HepG2 (cell line): ENCODE data around the gene PCSK7. TPM values are rescaled to one million over a fixed set of nuclear protein-coding genes. Genes with fewer than 3 reads are reported as not detected.

Source experiments
- ATAC-seq: fragments of 200-7000 bp; cut with Tn5 transposase; 3 replicates; pipeline ENCODE4 v1.9.1; 2020; ENCODE audit warnings: mild to moderate bottlenecking, moderate library complexity
- BruUV-seq: library from RNA; stranded (reverse); fragments of 400-500 nt; replicated peaks from 2 replicates; lab custom pipeline; 2021; lab: Mats Ljungman, UMichigan
- CTCF ChIA-PET: fragments of 300-600 bp; formaldehyde crosslinking; extraction: SDS; loops from one replicate; lab custom pipeline; 2021; ENCODE audit warnings: low total read pairs, inconsistent platforms, low intra/inter-chr PET ratio; lab: Yijun Ruan, JAX
- POLR2A ChIA-PET: fragments of 350-600 bp; sonication (Branson Sonifier 250); formaldehyde crosslinking; loops from one replicate; lab custom pipeline; 2020; ENCODE audit warnings: antibody characterized with exemption, inconsistent platforms; lab: Yijun Ruan, JAX
- DNase-seq: peaks from one replicate; pipeline ENCODE4 v3.0.0-alpha.2; 2015; ENCODE audit warnings: low spot score
- FAIRE-seq: peaks from 3 replicates; lab custom pipeline; 2011; peaks lifted over from hg19 to GRCh38; lab: Jason Lieb, UNC
- H2AFZ ChIP-seq: one replicate; pipeline ENCODE4 v1.6.1; 2011; ENCODE audit warnings: low read length, inconsistent platforms
- H3K27ac ChIP-seq: fragments of 300-600 bp; 3 replicates; pipeline ENCODE4 v1.8.0; 2011; ENCODE audit warnings: mixed run types, mild to moderate bottlenecking, mixed read lengths, low read length, inconsistent platforms; ENCODE audit not compliant: insufficient read depth; ENCODE audit errors: extremely low read length
- H3K27me3 ChIP-seq, 2 experiments: fragments of 200-600 bp in 1 of 2; 2 replicates in 1 of 2; 3 replicates in 1 of 2; pipeline versions ENCODE4 v1.6.0 to v1.8.0; 2011; ENCODE audit warnings: low read length in 2 of 2, mild to moderate bottlenecking in 2 of 2, moderate library complexity in 2 of 2, inconsistent platforms in 1 of 2; ENCODE audit not compliant: insufficient read depth in 2 of 2, control insufficient read depth in 1 of 2
- H3K36me3 ChIP-seq, 2 experiments: fragments of 200-600 bp in 1 of 2; replicated peaks in 1 of 2; 2 replicates in 1 of 2; 3 replicates in 1 of 2; pipeline versions ENCODE4 v1.5.1 to v1.8.0; 2011; ENCODE audit warnings: low read length in 2 of 2, inconsistent platforms in 1 of 2; ENCODE audit not compliant: insufficient read depth in 2 of 2, control insufficient read depth in 1 of 2
- H3K4me1 ChIP-seq: 2 replicates; pipeline ENCODE4 v1.5.1; 2012; ENCODE audit warnings: low read length, inconsistent platforms; ENCODE audit not compliant: insufficient read depth
- H3K4me2 ChIP-seq: 2 replicates; pipeline ENCODE4 v1.6.0; 2011; ENCODE audit warnings: low read depth, low read length, inconsistent platforms
- H3K4me3 ChIP-seq, 3 experiments: fragments of 200-600 bp in 1 of 3; sonication (generic), shearing (Covaris generic) in 1 of 3; replicated peaks in 1 of 3; 2 replicates each; pipeline ENCODE4 v1.5.1; 2011 to 2016; ENCODE audit warnings: low read length in 3 of 3, inconsistent platforms in 2 of 3, low read depth in 2 of 3, mild to moderate bottlenecking in 2 of 3, control low read depth in 1 of 3, mixed read lengths in 1 of 3; ENCODE audit not compliant: insufficient read depth in 1 of 3
- H3K79me2 ChIP-seq: one replicate; pipeline ENCODE4 v1.6.1; 2011; ENCODE audit warnings: low read length, inconsistent platforms; ENCODE audit not compliant: insufficient read depth
- H3K9ac ChIP-seq: 2 replicates; pipeline ENCODE4 v1.6.0; 2011; ENCODE audit warnings: mild to moderate bottlenecking, low read depth, low read length, inconsistent platforms; ENCODE audit not compliant: insufficient read depth
- H3K9me3 ChIP-seq: 2 replicates; pipeline ENCODE4 v1.5.1; 2012; ENCODE audit warnings: mild to moderate bottlenecking, low read length
- H4K20me1 ChIP-seq: 2 replicates; pipeline ENCODE4 v1.6.0; 2011; ENCODE audit warnings: inconsistent platforms, mild to moderate bottlenecking, low read length, moderate library complexity; ENCODE audit not compliant: insufficient read depth
- CREM ChIP-seq, 2 experiments: sonication (generic) in 1 of 2; formaldehyde crosslinking in 1 of 2; IDR thresholded peaks; 2 replicates each; pipeline versions ENCODE4 v1.4.0 to v1.6.1; 2016 to 2020; ENCODE audit warnings: antibody characterized with exemption in 1 of 2, mild to moderate bottlenecking in 1 of 2, missing genetic modification reagents in 1 of 2
- ELF4 ChIP-seq: sonication (generic); formaldehyde crosslinking; IDR thresholded peaks from 2 replicates; pipeline ENCODE4 v1.5.0; 2020; ENCODE audit warnings: missing genetic modification reagents, mild to moderate bottlenecking, moderate library complexity, borderline replicate concordance
- HDAC1 ChIP-seq: sonication (generic); formaldehyde crosslinking; IDR thresholded peaks from 2 replicates; pipeline ENCODE4 v1.5.1; 2020; ENCODE audit warnings: mild to moderate bottlenecking, missing genetic modification reagents
- PBX3 ChIP-seq: sonication (generic); formaldehyde crosslinking; IDR thresholded peaks from 2 replicates; pipeline ENCODE4 v1.8.1; 2023; ENCODE audit warnings: missing genetic modification reagents, inconsistent platforms, borderline replicate concordance
- WGBS: methylation state at CpG from one replicate; pipeline ENCODE4 v1.1.6; 2017; ENCODE audit warnings: low lambda C conversion rate; 5-methylcytosine and 5-hydroxymethylcytosine counted together
- in situ Hi-C: cut with HindIII; loops from 2 replicates; pipeline ENCODE4 v1.10.0; 2017; ENCODE audit warnings: low pct_unique_long_range_greater_than_20kb; ENCODE audit not compliant: extremely low pct_ligation_motif_present
- intact Hi-C: fragments of 100-400 bp; cut with micrococcal nuclease; formaldehyde crosslinking; loops from one replicate; pipeline ENCODE4 v1.10.0; 2022; ENCODE audit not compliant: unreplicated experiment
- polyA plus RNA-seq, 8 experiments: library from polyadenylated mRNA; depleted of rRNA in 3 of 8; stranded (reverse) in 7 of 8; unstranded in 1 of 8; fragments of >200 nt; fragmentation: Illumina TruSeq in 4 of 8; extraction: Trizol in 4 of 8; gene quantifications; 2 replicates each; pipeline versions ENCODE4 v1.2.1 to v1.2.3, GENCODE V29; 2011 to 2016; ENCODE audit warnings: low read depth in 4 of 8, missing spikeins in 1 of 8, mixed read lengths in 1 of 8; ENCODE audit not compliant: insufficient read depth in 1 of 8
- total RNA-seq, 5 experiments: library from RNA; depleted of rRNA; stranded (reverse); fragments of >200 nt; fragmentation: Illumina TruSeq; extraction: Trizol; gene quantifications; 2 replicates each; pipeline ENCODE4 v1.2.3, GENCODE V29; 2016; ENCODE audit warnings: low read depth in 1 of 5
- TF ChIP-seq, protein P1 (sequence below): sonication (generic); formaldehyde crosslinking; IDR thresholded peaks from 2 replicates; pipeline ENCODE4 v1.9.0; 2022; ENCODE audit warnings: missing genetic modification reagents, mild to moderate bottlenecking, borderline replicate concordance

The PCSK7 gene
- total and polyA plus RNA-seq, 2 of the 13 experiments (the other 11 are each of a cell fraction or from before 2014, with no cell fraction given), result 13.4 to 13.8 TPM

DNA sequence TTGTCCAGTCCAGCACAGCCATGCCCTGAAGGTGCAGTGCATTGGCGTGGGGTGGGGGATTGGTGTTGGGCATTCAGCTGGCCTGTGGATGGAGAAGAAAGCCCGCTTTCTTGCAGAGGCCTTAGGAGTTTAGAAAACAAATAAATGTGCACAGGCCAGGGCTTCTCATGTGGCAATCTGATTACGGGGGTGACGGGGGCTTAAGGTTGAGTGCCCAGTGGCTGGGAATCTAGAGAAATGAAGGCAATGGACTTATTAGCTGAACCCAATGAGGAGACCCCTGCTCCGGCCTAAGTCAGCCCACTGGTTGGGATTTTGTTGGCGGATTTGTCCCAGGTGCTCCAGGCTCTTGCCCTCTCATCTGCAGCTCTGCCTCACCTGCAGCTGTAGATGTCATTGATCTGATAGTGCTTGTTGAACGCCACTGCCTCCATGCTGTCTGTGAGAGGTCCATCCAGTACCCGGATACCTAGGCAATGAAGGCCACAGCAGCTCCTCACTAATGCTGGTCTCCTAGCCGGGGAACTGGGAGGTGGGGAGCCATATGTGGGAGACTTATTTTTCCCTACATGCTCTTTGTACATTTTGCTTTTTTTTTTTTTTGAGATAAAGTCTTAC lies 6.2 kb downstream of the PCSK7 start:
- no peak for TF ChIP-seq ELF4 (CRISPR knock-in tag)
- peaks cover 2 to 9% of the 10 kb centered on the region in 2 experiments; a peak in 1 of 5 replicates for H3K36me3 ChIP-seq
- no peak overlapping the region for H3K4me2 ChIP-seq
- ChIA-PET CTCF (interaction anchor here (0.5 to 3.0 kb wide), 4 partner anchors 28 to 434 kb away, joined by 3 to 32 read pairs (median 5); partner anchors contain the start of gene APOA5), POLR2A (interaction anchor here (1.0 kb wide), 2 partner anchors 31 to 82 kb away, joined by 3 to 4 read pairs; partner anchors contain the start of gene PAFAH1B2)
- H3K4me1 ChIP-seq, result peaks cover 24% of the 10 kb centered on the region
- no peak overlapping the region for H3K9ac ChIP-seq
- H3K4me3 ChIP-seq, result no peak overlapping the region
- DNase-seq (no peak), FAIRE-seq (no peak), ATAC-seq (no peak)
- no peaks in the 10 kb centered on the region for H3K9me3 ChIP-seq
- no peak overlapping the region for H3K27ac ChIP-seq
- intact Hi-C loops, result loop anchor here (1.0 to 10.0 kb wide), 4 partner anchors 24 to 346 kb away; no protein-coding TSS in a partner anchor
- H2AFZ ChIP-seq, result no peak overlapping the region
- in situ Hi-C loops, result no loop called here
- no peaks in the 10 kb centered on the region for H3K79me2 ChIP-seq
- 98% methylated on average over 6 of the region's 9 CpGs for WGBS
- no peaks in the 10 kb centered on the region for H4K20me1 ChIP-seq
- no peaks in the 10 kb centered on the region for H3K27me3 ChIP-seq
- BruUV-seq, result no TSS peak

GRCh38 chr11:117223741-117224689 lies 7.9 kb downstream of the PCSK7 start:
- no peak for TF ChIP-seq PBX3 (CRISPR knock-in tag)
- TF ChIP-seq, protein P1, sequence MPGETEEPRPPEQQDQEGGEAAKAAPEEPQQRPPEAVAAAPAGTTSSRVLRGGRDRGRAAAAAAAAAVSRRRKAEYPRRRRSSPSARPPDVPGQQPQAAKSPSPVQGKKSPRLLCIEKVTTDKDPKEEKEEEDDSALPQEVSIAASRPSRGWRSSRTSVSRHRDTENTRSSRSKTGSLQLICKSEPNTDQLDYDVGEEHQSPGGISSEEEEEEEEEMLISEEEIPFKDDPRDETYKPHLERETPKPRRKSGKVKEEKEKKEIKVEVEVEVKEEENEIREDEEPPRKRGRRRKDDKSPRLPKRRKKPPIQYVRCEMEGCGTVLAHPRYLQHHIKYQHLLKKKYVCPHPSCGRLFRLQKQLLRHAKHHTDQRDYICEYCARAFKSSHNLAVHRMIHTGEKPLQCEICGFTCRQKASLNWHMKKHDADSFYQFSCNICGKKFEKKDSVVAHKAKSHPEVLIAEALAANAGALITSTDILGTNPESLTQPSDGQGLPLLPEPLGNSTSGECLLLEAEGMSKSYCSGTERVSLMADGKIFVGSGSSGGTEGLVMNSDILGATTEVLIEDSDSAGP, result 0 out of 2 replicates have a peak, but pooled peaks have one; percentile 16
- TF ChIP-seq HDAC1 (CRISPR knock-in tag), result no peak
- no peak for TF ChIP-seq CREM (IDR thresholded peaks at IDR 0.05)
- TF ChIP-seq CREM (CRISPR knock-in tag; IDR thresholded peaks at IDR 0.05), result no peak
- Histone ChIP-seq H2AFZ (no peak overlapping the region), H3K36me3 (peaks cover 2 to 15% of the 10 kb centered on the region in 2 experiments; a peak in 3 of 5 replicates), H3K4me3 (no peak overlapping the region), H3K27ac (no peak overlapping the region), H3K79me2 (no peaks in the 10 kb centered on the region), H4K20me1 (no peaks in the 10 kb centered on the region), H3K9me3 (no peaks in the 10 kb centered on the region), H3K27me3 (no peaks in the 10 kb centered on the region), H3K4me1 (peaks cover 16% of the 10 kb centered on the region), H3K4me2 (no peak overlapping the region), H3K9ac (no peak overlapping the region)
- DNase-seq (no peak), FAIRE-seq (no peak), ATAC-seq (no peak)
- CTCF ChIA-PET, result no interaction called here
- intact Hi-C loops (loop anchor here (10.0 kb wide), 1 partner anchor 119 kb away; no protein-coding TSS in a partner anchor), in situ Hi-C loops (loop anchor here (5.0 kb wide), 1 partner anchor 42 kb away; no protein-coding TSS in a partner anchor)
- POLR2A ChIA-PET, result interaction anchor here (0.6 kb wide), 1 partner anchor 57 kb away, joined by 4 read pairs; no protein-coding TSS in a partner anchor
- 85% methylated on average over 15 of the region's 17 CpGs for WGBS
- no TSS peak for BruUV-seq
